Stimulated activated CD8-positive, alpha-beta memory T cell treated with anti-CD3 and anti-CD28 coated beads, Interleukin-4, amount 100 ng/mL, for 4 hours (primary cell): ENCODE data around the gene EHD1.

Experiments used
- DNase-seq, 2 donors: peaks; one replicate each; pipeline ENCODE4 v3.0.0-alpha.2; 2020; ENCODE audit warnings: low read depth in 2 of 2, low spot score in 1 of 2

The EHD1 gene

GRCh38 chr11:64891880-64892279 is 13.5 kb upstream of the EHD1 start:
- DNase-seq = no peak

GRCh38 chr11:64891215-64891848 is 12.9 kb upstream of the EHD1 start:
- no peak for DNase-seq

- no peak for DNase-seq
Measured at GRCh38 chr11:64890522-64890939, 12.1 kb upstream of the EHD1 start.

- DNase-seq = no peak
Measured at GRCh38 chr11:64888729-64889511, 10.5 kb upstream of the EHD1 start.

GRCh38 chr11:64888406-64888728 is 9.9 kb upstream of the EHD1 start:
- no peak for DNase-seq

GRCh38 chr11:64887757-64888405 is 9.5 kb upstream of the EHD1 start:
- DNase-seq = peak; percentile 62 to 74

GRCh38 chr11:64887234-64887756 is 8.9 kb upstream of the EHD1 start:
- DNase-seq = no peak

GRCh38 chr11:64885367-64886286 is 7.2 kb upstream of the EHD1 start:
- no peak for DNase-seq

- no peak for DNase-seq
Measured at GRCh38 chr11:64884019-64884418, 5.6 kb upstream of the EHD1 start.

- no peak for DNase-seq
Measured at GRCh38 chr11:64883575-64883974, 5.2 kb upstream of the EHD1 start.

- DNase-seq = no peak
Measured at GRCh38 chr11:64882243-64882642, 3.8 kb upstream of the EHD1 start.

- no peak for DNase-seq
Measured at GRCh38 chr11:64881476-64881875, 3.1 kb upstream of the EHD1 start.

- DNase-seq = no peak
Measured at GRCh38 chr11:64880240-64881001, 2.0 kb upstream of the EHD1 start.

GRCh38 chr11:64879244-64879900 is 951 bp upstream of the EHD1 start:
- no peak for DNase-seq

GRCh38 chr11:64878223-64878493 is 263 bp downstream of the EHD1 start:
- no peak for DNase-seq

- DNase-seq = no peak
Measured at GRCh38 chr11:64877390-64878222, 815 bp downstream of the EHD1 start.

- no peak for DNase-seq
Measured at GRCh38 chr11:64876835-64877341, 1.5 kb downstream of the EHD1 start.

GRCh38 chr11:64876229-64876750 is 2.1 kb downstream of the EHD1 start:
- DNase-seq = no peak
